GM19043 (cell line): ENCODE results near the gene TOPAZ1.

Experiments used
- ATAC-seq: cut with Tn5 transposase; IDR thresholded peaks from one replicate; pipeline ENCODE4 v1.9.1; 2021; ENCODE audit warnings: low read depth; ENCODE audit not compliant: unreplicated experiment

Gene TOPAZ1

DNA sequence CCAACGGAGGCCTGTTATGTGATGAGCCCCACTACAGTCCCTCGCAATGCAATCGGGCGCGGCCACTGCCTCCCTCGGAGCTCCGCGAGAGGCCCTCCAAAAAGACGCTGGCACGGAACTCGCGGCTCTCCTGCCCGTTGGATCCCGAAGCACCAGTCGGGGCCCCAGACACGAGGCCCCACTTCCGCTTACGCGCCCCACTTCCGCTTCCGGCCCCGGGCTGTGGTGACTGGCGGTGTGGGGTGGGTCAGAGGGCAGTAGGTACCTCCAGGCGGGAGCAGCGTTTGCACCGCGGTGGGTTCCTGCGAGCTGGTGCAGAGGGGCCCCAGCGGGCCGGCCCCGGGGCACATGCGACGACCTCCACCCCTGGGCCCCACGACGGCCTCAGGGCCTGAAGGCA lies at the start of gene TOPAZ1:
Gene TOPAZ1 (plus strand): TSS at position 181 of the 400 bp plus-strand sequence. CDS start 168 bp downstream, at position 349.
- ATAC-seq = no peak

GRCh38 chr3:44198284-44199269 lies 43.1 kb upstream of the TOPAZ1 start:
- no peak for ATAC-seq

- no peak for ATAC-seq
Measured at GRCh38 chr3:44206261-44206660, 35.4 kb upstream of the TOPAZ1 start.

DNA sequence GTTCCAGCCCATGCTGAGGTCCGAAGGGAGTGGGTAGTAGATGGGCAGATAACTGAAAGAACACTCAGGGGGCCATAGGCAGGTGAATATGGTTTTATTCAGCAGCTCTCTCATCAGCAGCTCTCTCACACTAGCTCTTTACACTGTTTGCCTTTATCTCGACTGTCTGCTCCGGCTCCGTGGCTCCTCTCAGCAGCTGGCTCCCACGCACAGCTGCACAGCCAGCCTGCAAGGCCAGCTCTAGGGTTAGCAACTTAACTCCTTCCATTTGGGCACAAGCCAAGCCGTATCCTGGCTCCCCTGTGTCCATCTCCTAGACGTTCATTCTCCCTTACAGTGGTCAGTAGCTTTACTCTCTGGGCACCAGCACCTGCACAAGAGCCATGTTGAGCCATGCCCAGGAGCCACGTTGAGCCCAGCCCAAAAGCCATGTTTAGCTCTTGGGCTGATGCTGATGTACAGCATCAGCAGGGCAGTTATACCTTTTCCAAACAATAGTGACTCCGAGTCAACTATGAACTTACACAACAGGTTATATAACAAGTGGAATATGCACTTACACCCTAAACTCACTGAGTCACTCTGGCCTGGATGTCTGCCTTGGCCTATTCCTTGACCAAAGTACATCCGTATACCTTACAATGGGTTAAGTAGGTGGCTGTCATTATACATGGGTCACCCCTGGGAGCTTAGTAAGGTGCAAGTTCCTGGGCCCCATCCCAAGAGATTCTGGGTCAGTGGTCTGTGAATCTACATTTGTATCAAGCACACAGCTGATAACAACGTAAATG lies 34.6 kb upstream of the TOPAZ1 start:
- no peak for ATAC-seq

GRCh38 chr3:44208086-44208485 lies 33.6 kb upstream of the TOPAZ1 start:
- ATAC-seq = no peak

- ATAC-seq = no peak
Measured at GRCh38 chr3:44208568-44208967, 33.1 kb upstream of the TOPAZ1 start.

DNA sequence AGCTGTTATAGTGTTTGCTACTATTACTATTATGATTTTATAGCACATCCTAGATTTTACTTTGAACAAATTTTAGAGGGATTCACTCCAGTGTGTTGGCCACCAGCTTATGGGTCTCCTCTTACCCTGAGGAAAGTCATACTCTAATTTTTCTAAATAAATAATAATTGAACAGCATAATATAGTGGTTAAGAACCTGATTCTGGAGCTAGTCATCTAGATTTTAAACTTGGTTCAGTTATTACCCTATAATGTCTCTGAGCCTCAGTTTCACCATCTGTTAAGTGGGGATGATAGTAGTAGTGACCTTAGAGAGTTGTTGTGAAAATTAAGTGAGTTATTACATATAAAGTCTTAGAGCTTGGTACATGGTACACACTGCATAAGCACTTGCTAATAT lies 30.7 kb upstream of the TOPAZ1 start:
- ATAC-seq = no peak

- no peak for ATAC-seq
Measured at GRCh38 chr3:44222337-44222736, 19.3 kb upstream of the TOPAZ1 start.

DNA sequence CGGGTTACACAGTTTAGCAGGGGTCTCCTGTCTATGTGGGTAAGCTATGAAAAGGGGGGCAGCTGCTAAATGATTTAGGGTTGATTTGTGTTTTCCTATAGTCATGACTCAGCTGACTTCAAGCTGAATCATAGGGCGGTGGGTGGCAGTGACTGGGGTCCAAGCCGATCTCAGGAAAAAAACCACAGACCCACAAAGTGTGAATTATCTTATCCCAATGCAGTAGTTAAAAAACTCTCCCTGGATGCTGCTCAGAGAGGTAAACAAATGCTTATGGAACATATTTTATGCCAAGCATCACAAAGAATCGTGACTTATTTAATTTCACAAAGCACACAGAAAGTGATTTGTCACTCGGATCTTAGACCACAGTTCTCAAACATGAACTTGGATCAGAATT lies 18.4 kb upstream of the TOPAZ1 start:
- ATAC-seq = no peak

GRCh38 chr3:44224131-44224530 lies 17.6 kb upstream of the TOPAZ1 start:
- no peak for ATAC-seq

DNA sequence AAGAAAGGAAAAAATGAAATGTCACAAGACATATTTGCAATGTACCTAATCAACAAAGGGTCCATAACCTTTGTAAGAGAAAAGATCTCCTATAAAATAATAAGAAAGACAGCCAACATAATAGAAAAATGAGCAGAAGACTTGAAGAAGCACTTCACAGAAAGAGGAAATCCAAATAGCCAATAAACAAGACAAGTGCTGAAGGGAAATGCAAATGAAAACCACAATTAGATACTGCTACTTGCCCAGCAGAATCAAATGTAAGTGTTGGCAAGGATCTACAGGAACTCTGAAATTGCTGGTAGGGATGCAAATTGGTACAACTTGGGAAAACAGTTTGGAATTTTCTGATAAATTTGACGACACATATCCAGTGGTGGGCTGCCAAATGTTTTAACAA lies 15.1 kb upstream of the TOPAZ1 start:
- no peak for ATAC-seq

GRCh38 chr3:44227632-44228031 lies 14.1 kb upstream of the TOPAZ1 start:
- no peak for ATAC-seq

- ATAC-seq = no peak
Measured at GRCh38 chr3:44228900-44229299, 12.8 kb upstream of the TOPAZ1 start.

GRCh38 chr3:44232407-44232806 lies 9.3 kb upstream of the TOPAZ1 start:
- no peak for ATAC-seq

GRCh38 chr3:44234648-44235268 lies 6.9 kb upstream of the TOPAZ1 start:
- ATAC-seq = no peak

GRCh38 chr3:44235604-44236484 lies 5.8 kb upstream of the TOPAZ1 start:
- ATAC-seq = no peak

- ATAC-seq = no peak
Measured at GRCh38 chr3:44236485-44236908, 5.2 kb upstream of the TOPAZ1 start.

DNA sequence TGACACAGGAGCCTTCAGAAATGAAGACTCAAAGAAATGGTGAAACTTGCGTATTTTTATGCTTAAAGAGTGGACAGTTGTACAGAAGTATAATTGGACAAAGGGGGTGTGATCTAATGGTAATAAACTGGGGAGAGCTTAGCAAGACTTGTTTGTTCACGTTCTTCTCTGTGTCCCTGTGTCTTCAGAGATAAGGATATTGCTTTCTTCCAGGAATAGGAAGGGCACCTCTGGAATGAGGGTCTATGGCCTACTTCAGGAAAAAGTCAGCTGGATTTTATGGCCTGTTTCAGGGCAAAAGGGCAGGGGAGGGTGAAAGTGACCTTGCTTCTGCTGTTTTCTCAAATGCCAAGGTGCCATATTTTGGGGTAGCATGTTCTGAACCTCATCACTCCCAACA lies 4.5 kb upstream of the TOPAZ1 start:
- no peak for ATAC-seq

DNA sequence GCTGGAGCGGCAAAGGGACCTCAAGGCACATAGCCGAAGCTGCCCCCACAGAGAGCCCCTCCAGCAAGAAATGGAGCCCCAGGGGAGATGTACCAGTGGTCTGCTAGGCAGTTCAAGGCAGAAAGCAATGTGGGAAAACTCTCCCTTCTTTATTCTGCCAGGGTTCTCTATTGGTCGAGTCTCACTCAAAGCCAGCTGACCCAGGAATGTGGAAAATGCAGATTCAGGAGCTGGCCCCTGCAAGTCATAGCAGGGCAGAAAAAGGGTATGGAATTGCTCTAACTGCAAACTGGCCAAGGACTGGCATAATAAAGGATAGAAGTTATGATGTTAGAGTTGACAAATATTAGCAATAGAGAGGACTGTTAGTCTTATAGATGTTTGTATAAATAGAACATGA lies 4.0 kb upstream of the TOPAZ1 start:
- no peak for ATAC-seq

- ATAC-seq = no peak
Measured at GRCh38 chr3:44238889-44239288, 2.8 kb upstream of the TOPAZ1 start.
